Osteocyte (in vitro differentiated cells): Measurements from ENCODE around the gene ESRP2. TPM values are rescaled to one million over a fixed set of nuclear protein-coding genes. Genes with fewer than 3 reads are reported as not detected.

Experiments used
- DNase-seq: peaks from one replicate; pipeline ENCODE4 v3.0.0; 2021; ENCODE audit warnings: mixed read lengths; ENCODE audit not compliant: unreplicated experiment; ENCODE audit errors: extremely low spot score
- H3K27ac Mint-ChIP-seq: one replicate; pipeline ENCODE4 v1.8.0; 2021; ENCODE audit warnings: mild to moderate bottlenecking, mixed read lengths; ENCODE audit not compliant: unreplicated experiment
- H3K27me3 Mint-ChIP-seq: one replicate; pipeline ENCODE4 v1.8.0; 2021; ENCODE audit warnings: mixed read lengths; ENCODE audit not compliant: unreplicated experiment
- H3K36me3 Mint-ChIP-seq: one replicate; pipeline ENCODE4 v1.8.0; 2021; ENCODE audit warnings: mixed read lengths; ENCODE audit not compliant: unreplicated experiment
- H3K4me1 Mint-ChIP-seq: one replicate; pipeline ENCODE4 v1.8.0; 2021; ENCODE audit warnings: mixed read lengths; ENCODE audit not compliant: unreplicated experiment
- H3K4me3 Mint-ChIP-seq: one replicate; pipeline ENCODE4 v1.8.0; 2021; ENCODE audit warnings: mild to moderate bottlenecking, moderate library complexity, mixed read lengths; ENCODE audit not compliant: unreplicated experiment
- H3K9me3 Mint-ChIP-seq: one replicate; pipeline ENCODE4 v1.8.0; 2021; ENCODE audit warnings: mixed read lengths; ENCODE audit not compliant: unreplicated experiment
- total RNA-seq: library from RNA; stranded (reverse); gene quantifications from 2 replicates; pipeline ENCODE4 v1.2.1, GENCODE V29; 2021
- TF ChIP-seq, protein P1 (sequence below): fragments of 200-600 bp; sonication (generic); IDR thresholded peaks from 2 replicates; pipeline ENCODE4 v1.5.0; 2021; ENCODE audit warnings: antibody characterized with exemption, mild to moderate bottlenecking, moderate library complexity

ESRP2 gene
- total RNA-seq, 1 donor from 2014 or later = 0.24 TPM

DNA sequence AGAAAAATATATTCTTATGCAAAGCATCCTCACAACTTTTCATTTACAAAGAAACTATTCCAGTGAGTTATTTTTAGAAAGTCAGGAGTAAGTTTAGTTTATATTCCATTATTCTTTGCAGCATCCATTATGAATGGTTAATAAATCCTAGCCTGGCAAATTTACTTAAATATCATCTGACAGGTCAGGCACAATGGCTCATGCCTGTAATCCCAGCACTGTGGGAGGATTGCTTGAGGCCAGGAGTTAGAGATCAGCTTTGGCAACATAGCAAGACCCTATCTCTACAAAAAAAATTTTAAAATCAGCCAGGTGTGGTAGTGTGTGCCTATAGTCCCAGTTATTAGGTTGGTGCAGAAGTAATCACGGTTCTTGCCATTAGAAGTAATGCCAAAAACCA lies 12.9 kb downstream of the ESRP2 start:
- Mint-ChIP-seq H3K4me3 (no peak overlapping the region), H3K9me3 (no peaks in the 10 kb centered on the region), H3K4me1 (no peaks in the 10 kb centered on the region), H3K36me3 (peaks cover 3% of the 10 kb centered on the region), H3K27me3 (no peaks in the 10 kb centered on the region), H3K27ac (no peak overlapping the region)
- no peak for DNase-seq
- TF ChIP-seq, protein P1, sequence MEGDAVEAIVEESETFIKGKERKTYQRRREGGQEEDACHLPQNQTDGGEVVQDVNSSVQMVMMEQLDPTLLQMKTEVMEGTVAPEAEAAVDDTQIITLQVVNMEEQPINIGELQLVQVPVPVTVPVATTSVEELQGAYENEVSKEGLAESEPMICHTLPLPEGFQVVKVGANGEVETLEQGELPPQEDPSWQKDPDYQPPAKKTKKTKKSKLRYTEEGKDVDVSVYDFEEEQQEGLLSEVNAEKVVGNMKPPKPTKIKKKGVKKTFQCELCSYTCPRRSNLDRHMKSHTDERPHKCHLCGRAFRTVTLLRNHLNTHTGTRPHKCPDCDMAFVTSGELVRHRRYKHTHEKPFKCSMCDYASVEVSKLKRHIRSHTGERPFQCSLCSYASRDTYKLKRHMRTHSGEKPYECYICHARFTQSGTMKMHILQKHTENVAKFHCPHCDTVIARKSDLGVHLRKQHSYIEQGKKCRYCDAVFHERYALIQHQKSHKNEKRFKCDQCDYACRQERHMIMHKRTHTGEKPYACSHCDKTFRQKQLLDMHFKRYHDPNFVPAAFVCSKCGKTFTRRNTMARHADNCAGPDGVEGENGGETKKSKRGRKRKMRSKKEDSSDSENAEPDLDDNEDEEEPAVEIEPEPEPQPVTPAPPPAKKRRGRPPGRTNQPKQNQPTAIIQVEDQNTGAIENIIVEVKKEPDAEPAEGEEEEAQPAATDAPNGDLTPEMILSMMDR = no peak

DNA sequence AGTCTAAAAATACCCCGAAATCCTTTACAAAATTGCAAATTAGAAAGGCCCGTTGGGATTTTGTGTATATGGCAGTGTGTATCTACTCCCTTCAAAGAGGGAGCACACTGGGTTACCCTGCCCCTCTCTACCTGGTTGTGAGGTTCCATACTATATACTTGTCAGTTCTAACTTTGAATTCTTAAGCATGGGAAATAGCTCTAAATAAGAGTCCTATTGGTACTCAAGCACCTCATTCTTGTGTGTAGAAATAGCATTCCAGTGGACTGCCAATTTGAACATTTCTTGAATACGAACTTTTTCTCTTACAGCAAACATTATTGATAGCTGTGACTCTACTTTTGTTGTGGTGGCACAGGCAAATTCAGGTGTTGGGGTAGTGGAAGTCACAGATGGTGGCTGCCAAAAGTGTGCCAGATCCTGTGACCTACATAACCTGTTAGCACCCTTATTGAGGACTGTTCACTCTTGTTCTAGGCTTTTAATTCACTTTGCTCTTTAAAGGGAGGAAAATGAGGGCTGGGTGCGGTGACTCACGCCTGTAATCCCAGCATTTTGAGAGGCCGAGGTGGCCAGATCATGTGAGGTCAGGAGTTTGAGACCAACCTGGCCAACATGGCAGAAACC lies 16.1 kb downstream of the ESRP2 start:
- DNase-seq = no peak
- Mint-ChIP-seq H3K4me3 (no peak overlapping the region), H3K36me3 (peaks cover 5% of the 10 kb centered on the region), H3K27ac (no peak overlapping the region), H3K9me3 (no peaks in the 10 kb centered on the region), H3K27me3 (no peaks in the 10 kb centered on the region), H3K4me1 (no peaks in the 10 kb centered on the region)
- TF ChIP-seq, protein P1 = no peak

DNA sequence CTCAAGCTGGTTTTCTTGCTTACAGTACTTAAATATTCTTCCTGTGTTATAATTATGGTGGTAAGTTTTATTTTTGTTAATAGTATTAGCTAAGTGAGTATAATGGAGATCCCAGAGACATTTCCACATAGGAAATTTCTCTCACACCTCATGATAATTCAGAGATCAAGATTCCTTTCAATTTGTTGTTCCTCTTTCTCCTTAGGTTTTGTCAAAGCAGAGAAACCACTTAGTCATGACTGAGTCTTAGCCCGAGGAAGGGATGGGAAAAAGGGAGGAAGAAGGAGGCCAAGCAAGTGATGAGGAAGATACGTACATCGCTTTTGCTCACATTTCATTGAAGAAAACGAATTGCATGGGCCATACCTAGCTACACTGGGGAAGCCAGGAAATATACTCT lies 18.4 kb downstream of the ESRP2 start:
- Mint-ChIP-seq H3K9me3 (no peaks in the 10 kb centered on the region), H3K36me3 (peaks cover 5% of the 10 kb centered on the region)
- no peak for DNase-seq

DNA sequence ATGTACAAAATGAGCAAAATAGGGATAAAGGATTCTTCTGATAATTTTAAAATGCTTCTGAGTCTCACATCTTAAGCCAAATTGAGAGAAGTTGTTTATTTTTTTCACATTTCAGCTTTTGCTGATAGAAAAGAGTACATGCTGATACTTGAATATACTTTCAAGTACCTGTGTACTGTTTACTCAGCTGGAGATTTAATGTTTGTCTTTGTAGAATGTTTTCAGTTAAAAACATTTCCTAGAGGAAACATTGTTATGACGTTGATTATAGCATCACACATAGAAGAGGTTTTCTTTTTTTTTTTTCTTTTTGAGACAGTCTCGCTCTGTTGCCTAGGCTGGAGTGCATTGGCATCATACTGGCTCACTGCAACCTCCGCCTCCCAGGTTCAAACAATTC lies 19.7 kb downstream of the ESRP2 start:
- no peaks in the 10 kb centered on the region for H3K4me1 Mint-ChIP-seq
- no peak overlapping the region for H3K27ac Mint-ChIP-seq
- TF ChIP-seq, protein P1 = no peak
- no peak overlapping the region for H3K4me3 Mint-ChIP-seq
- H3K9me3 Mint-ChIP-seq = no peaks in the 10 kb centered on the region
- no peak for DNase-seq
- H3K36me3 Mint-ChIP-seq = peaks cover 5% of the 10 kb centered on the region
- no peaks in the 10 kb centered on the region for H3K27me3 Mint-ChIP-seq

More for the DNA sequence above, 18.4 kb downstream of the ESRP2 start:
- H3K4me1 Mint-ChIP-seq = no peaks in the 10 kb centered on the region
- no peak overlapping the region for H3K4me3 Mint-ChIP-seq
- H3K27me3 Mint-ChIP-seq = no peaks in the 10 kb centered on the region
- TF ChIP-seq, protein P1 = no peak
- H3K27ac Mint-ChIP-seq = no peak overlapping the region

DNA sequence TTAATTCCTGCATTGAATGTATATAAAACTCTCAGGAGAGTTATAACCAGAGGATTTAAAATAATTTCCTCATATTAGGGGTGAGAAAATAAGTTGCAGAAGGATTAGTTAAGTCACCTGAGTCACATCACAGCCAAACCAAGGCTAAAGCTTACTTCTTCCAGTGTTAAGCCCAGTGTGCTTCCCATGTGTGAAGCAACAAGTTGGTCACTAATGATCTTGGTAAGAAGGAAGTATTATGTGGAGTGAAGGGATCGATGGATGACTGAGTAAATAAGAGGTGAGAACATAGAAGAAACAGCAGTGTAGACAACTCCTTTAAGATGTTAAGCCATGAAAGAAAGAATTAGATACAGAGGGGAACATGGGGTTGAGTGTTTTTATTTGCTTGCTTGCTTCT lies 20.6 kb downstream of the ESRP2 start:
- no peaks in the 10 kb centered on the region for H3K9me3 Mint-ChIP-seq
- DNase-seq = peak; percentile 8
- H3K36me3 Mint-ChIP-seq = peaks cover 5% of the 10 kb centered on the region
- no peak overlapping the region for H3K4me3 Mint-ChIP-seq
- H3K4me1 Mint-ChIP-seq = no peaks in the 10 kb centered on the region
- TF ChIP-seq, protein P1 = no peak
- no peaks in the 10 kb centered on the region for H3K27me3 Mint-ChIP-seq
- no peak overlapping the region for H3K27ac Mint-ChIP-seq
